Stomach (tissue), 4 donors: Measurements from ENCODE around the gene TRA2B.

Experiments used
- CTCF ChIP-seq, 7 experiments: fragments of 450-650 bp in 4 of 7; fragments of 200-600 bp in 3 of 7; sonication (generic) in 3 of 7; IDR thresholded peaks; one replicate each; pipeline ENCODE4 v1.5.1; 2016 to 2019; ENCODE audit warnings: antibody characterized with exemption in 7 of 7, control low read depth in 2 of 7, mild to moderate bottlenecking in 1 of 7
- POLR2A ChIP-seq, 4 donors: fragments of 450-650 bp; IDR thresholded peaks; one replicate each; pipeline ENCODE4 v1.6.1; 2016; ENCODE audit warnings: antibody characterized with exemption in 4 of 4, control low read depth in 2 of 4, mild to moderate bottlenecking in 1 of 4, moderate library complexity in 1 of 4
- POLR2AphosphoS5 ChIP-seq, 3 donors: sonication (generic); formaldehyde crosslinking; IDR thresholded peaks; one replicate each; pipeline ENCODE4 v1.6.1; 2016; ENCODE audit warnings: antibody characterized with exemption in 3 of 3

DNA sequence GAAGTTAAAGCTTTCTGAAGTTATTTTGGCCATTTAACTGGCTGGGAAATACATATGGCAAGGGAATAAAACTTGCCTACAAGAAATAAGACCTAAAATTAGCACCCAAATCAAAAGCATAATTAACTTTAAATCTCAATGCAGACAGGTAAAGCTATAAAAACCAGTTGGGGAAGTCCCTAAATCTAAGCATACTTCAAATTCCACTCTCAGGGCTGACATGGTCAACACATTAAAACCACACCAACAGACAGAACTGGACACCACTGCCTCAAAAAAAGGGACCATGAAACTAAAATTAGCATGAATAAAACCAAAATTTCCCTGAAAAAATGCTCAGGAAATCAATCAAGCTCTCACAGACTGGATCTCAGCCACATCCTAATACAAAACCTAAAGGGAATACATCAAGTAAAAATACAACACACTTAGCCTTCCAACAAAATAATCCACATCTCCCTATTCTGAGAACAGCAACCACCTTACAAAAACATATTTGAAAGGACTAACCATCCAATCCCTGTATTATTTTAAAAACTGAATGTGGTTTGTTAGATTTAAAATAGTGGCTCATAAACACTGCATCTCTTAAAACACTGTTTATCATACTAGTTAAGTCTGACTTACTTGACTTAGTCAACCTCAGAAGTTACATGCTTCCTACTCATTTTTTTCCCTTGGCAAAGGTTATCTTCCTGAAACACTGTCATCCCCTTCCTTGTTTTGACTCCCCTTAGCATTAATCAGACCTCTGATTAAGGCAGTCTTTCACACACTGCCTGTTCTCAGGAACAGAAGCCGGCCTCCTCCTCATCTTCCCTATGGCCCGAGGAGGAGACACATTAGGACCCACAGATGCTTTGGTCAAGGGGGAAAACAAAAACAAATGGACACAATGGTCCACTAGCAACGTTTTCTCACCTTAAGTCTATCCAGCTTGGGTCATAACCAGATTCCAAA, 8.3 kb downstream of the TRA2B start:
- TF ChIP-seq CTCF (IDR thresholded peaks at IDR 0.05): no peak
- TF ChIP-seq POLR2AphosphoS5 (IDR thresholded peaks at IDR 0.05): peak in 1 of 3 donors; percentile 57
- TF ChIP-seq POLR2A (IDR thresholded peaks at IDR 0.05): no peak
